GM23248 (cell line): ENCODE results near the gene DONSON.

ENCODE experiments used
- EZH2 ChIP-seq: fragments of 200-600 bp; sonication (generic); IDR thresholded peaks from 2 replicates; pipeline ENCODE4 v1.6.1; 2018; ENCODE audit warnings: antibody characterized with exemption, mild to moderate bottlenecking; ENCODE audit not compliant: insufficient read depth, poor library complexity, severe bottlenecking
- EZH2phosphoT487 ChIP-seq: fragments of 200-600 bp; sonication (generic); IDR thresholded peaks from 2 replicates; pipeline ENCODE4 v1.6.1; 2018; ENCODE audit warnings: antibody characterized with exemption, moderate library complexity, mild to moderate bottlenecking, low read depth; ENCODE audit not compliant: insufficient read depth

GRCh38 chr21:33567914-33568313, 20.6 kb downstream of the DONSON start:
- TF ChIP-seq EZH2 = no peak
- no peak for TF ChIP-seq EZH2phosphoT487
